ENCODE measurements around the gene PRKCSH. TPM values are rescaled to one million over a fixed set of nuclear protein-coding genes. Genes with fewer than 3 reads are reported as not detected.
"Not testable (repeated sequence)": the region's sequence is repeated elsewhere in the genome, so short reads cannot be mapped to it uniquely, and the experiment has no call there.

Gene PRKCSH
- polyA plus RNA-seq, 4 donors = 306 to 374 (median 342) TPM

DNA sequence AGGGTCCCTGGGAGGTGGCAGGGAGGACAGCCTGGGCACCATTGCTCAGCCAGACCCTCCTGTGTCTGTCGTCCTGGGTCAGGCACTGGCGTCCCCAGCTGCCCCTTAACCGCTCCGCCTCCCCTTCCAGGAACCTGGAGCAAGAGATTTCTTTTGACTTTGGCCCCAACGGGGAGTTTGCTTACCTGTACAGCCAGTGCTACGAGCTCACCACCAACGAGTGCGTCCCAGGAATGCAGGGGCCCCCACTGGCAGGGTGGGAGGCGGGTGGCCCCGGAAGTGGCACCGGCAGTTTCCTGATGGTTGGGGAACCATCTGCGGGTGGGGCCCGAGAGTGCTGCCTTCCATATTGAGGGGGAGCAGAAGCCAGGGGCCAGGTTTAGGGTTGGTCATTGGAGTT lies 13.0 kb downstream of the PRKCSH start:
- no peak for DNase-seq (ENCODE audit: low read depth in 4 of 4, low spot score in 3 of 4)

GRCh38 chr19:11448923-11449554 lies 13.6 kb downstream of the PRKCSH start:
- DNase-seq (ENCODE audit: low read depth in 4 of 4, low spot score in 3 of 4) = no peak

DNA sequence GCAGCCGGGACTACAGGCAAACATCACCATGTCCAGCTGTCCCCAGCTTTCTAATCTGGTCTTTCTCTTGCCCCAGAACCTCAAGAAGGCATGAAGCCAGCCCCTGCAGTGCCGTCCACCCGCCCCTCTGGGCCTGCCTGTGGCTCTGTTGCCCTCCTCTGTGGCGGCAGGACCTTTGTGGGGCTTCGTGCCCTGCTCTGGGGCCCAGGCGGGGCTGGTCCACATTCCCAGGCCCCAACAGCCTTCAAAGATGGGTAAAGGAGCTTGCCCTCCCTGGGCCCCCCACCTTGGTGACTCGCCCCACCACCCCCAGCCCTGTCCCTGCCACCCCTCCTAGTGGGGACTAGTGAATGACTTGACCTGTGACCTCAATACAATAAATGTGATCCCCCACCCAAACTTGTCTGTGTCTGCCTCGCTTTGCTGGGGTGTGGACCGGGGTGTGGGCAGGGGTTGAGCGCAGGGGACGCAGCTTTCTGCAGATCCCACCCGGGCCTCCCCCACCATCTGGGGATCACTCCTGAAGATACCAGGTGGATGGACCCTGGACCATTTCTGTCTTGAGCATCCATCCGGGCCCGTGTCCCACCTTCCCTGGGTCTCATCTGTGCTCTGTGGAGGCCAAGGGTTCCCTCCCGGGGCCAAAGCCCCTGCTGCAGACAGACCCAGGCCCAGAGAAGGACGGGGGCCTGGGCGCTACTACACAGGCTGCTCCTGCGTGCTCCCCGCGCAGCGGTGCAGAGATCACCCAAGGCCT lies 15.3 kb downstream of the PRKCSH start:
- DNase-seq (ENCODE audit: low read depth in 4 of 4, low spot score in 3 of 4) = no peak

GRCh38 chr19:11451327-11451870 lies 16.0 kb downstream of the PRKCSH start:
- DNase-seq (ENCODE audit: low read depth in 4 of 4, low spot score in 3 of 4) = no peak

GRCh38 chr19:11451871-11452619 lies 16.6 kb downstream of the PRKCSH start:
- DNase-seq (ENCODE audit: low read depth in 4 of 4, low spot score in 3 of 4) = no peak

DNA sequence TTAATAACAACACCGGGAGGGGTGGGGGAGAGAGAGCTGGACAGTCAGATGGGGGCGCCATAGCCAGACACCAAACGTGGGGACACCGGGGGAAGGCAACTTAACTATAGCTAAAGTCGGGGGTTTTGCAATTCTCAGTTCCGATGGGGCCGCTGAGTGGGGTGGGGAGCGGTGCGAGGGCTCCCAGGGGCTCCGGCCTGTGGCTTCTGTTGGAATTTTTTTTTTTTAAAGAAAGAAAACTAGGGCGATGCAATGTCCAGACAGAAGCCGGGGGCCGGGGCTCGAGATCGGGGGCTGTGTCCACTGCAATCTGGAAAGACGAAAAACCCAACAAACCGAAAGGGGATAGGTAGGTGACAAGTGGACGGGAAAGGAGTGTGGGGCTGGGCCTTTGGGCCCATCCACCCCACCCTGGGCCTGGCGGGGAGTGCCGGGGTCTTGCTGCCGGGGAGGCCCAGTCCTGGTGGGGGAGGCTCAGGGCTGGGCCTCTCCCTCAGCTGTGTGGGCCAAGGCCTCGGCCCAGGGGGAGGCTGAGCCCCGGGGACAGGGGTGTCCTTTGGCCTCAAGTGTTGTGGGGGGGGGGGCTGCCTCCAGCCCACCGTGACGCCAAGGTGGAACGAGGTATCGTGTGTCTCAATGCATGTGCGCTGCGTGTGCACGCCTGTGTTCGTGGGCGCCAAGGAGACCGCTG lies 17.3 kb downstream of the PRKCSH start:
- DNase-seq (ENCODE audit: low read depth in 4 of 4, low spot score in 3 of 4) = no peak

DNA sequence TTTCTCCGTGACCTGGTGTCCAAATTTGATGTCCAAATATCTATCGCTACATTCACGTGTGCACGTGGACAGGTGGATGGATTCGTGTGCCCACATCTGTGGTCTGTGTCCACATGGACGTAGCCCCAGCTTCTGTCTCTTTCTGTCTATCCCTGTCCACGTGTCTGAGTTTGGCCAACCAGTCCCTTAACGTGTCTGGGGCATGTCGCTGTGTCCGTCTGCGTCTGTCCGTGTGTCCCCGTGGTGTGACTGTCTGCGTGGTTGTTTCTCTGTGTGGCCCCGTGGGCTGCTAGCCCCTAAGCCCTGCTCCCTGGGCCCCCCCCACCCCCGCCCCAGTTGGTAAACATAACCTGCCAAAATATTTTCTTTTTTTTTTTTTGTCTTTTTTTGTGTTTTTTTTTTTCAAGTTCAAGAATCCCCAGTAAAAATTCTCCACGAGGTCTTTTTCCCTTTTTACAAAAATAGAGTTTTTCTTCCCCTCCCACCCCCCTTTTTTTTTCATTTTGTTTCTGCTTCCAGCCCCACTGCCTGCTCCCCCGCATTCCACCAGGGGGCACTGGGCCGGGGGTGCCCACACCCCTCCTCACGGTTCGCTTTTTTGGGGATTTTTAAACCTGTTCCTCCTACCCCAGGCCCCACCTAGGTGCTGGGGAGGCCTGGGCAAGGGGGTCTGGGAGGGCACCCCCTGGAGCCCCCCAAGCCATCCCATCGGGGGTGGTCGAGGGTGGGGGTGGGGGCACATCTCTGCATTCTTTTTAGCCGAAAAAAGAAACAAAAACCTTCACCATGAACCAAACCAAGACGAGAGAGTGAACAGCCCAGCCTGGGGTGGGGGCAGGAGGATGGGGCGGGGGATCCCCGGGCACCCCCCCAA lies 18.3 kb downstream of the PRKCSH start:
- no peak for DNase-seq (ENCODE audit: low read depth in 4 of 4, low spot score in 3 of 4)

DNA sequence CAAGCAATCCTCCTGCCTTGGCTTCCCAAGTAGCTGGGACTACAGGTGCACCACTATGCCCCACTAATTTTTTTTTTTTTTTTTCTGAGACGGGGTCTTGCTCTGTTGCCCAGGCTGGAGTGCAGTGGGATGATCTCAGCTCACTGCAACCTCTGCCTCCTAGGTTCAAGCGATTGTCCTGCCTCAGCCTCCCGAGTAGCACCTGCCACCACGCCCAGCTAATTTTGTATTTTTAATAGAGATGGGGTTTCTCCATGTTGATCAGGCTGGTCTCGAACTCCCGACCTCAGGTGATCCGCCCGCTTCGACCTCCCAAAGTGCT lies 19.8 kb downstream of the PRKCSH start:
- not testable (repeated sequence) for DNase-seq (ENCODE audit: low read depth in 4 of 4, low spot score in 3 of 4)

DNA sequence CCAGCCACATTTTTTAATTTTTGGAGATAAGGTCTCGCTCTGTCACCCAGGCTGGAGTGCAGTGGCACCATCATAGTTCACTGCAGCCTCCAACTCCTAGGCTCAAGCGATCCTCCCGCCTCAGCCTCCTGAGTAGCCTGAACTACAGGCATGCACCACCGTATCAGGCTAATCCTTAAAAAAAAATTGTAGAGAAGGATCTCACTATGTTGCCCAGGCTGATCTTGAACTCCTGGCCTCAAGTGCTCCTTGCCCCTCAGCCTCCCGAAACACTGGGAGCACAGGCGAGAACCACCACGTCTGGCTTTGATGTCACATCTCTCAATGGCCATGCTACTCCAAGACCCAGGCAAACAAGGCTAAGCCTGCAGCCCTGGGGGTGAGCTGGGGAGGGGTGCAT lies 21.2 kb downstream of the PRKCSH start:
- DNase-seq (ENCODE audit: low read depth in 4 of 4, low spot score in 3 of 4) = no peak

DNA sequence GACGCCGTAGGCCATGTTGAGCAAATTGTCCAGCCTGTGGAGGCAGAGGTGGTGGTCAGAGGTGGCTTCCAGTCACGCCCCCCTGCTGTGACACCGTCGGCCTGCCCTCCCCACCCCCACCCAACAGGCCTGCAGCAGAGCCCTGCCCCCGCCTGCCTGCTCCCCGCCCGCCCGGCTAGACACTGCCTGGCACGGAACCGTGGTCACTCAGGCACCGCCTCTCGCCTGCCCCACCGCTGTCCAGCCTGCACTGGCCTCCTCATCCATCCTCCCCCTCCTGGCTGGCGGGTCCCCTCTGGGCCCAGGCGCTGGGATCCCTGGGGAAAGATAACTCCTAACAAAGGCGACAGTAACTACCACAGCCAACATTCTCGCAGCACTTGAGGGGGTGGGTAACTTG lies 21.7 kb downstream of the PRKCSH start:
- no peak for DNase-seq (ENCODE audit: low read depth in 4 of 4, low spot score in 3 of 4)

DNA sequence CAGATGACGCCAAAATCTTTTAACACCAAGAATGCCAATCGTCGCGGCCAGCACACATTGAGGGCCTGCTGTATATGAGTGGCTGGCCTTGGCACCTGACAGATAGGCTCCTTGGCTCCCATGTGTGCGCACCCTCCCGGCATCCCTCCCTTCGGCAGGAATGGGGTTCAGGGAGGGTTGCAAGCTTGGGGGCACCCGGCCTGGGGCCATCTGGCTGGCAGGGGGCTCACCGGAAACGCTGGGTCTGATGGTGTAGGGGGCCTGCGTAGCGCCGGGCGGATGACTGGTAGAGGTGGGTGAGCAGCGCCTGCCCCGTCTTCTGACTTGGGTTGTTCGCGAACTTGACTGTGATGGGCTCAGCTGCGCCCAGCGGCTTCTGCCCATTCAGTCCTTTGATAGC lies 22.4 kb downstream of the PRKCSH start:
- no peak for DNase-seq (ENCODE audit: low read depth in 4 of 4, low spot score in 3 of 4)

DNA sequence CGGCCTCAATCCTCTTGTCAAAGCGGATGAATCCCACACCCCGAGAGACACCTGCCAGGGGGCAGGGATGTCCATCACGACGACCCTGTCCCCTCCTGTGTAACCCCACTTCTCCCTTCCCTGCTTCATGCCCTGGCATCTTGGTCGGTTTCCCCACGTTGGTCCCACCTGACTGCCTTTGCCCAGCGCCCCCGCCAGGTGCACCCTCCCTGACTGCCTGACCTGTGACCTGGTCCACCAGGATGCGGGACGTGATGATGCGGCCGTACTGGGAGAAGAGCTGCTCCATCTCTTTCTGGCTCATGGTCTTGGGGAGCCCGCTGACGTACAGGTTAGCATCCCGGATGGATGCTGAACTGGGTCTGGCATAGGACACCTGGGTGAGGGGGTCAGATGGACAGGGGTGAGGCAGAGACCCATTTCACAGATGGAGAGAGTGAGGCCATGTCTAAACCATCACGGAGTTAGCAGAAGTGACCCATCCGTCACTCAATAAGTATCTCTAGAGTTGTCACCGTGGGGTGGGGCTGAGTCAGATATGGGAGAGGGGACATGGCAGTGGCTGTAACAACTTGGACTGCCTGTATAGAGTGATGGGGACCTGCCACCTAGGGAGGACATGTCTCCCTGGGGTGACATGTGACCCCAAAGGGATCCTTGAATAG lies 22.9 kb downstream of the PRKCSH start:
- no peak for DNase-seq (ENCODE audit: low read depth in 4 of 4, low spot score in 3 of 4)

DNA sequence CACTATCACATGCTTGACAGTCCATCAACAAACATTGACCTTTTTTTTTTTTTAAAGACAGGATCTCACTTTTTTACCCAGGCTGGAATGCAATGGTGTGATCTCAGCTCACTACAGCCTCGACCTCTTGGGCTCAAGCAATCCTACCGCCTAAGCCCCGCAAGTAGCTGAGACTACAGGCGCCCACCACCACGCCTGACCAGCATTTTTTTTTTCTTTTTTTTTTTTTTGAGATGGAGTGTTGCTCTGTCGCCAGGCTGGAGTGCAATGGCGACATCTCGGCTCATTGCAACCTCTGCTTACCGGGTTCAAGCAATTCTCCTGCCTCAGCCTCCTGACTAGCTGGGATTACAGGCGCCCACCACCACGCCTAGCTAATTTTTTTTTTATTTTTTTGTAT lies 23.5 kb downstream of the PRKCSH start:
- DNase-seq (ENCODE audit: low read depth in 4 of 4, low spot score in 3 of 4) = not testable (repeated sequence)

GRCh38 chr19:11460207-11460606 lies 24.8 kb downstream of the PRKCSH start:
- no peak for DNase-seq (ENCODE audit: low read depth in 4 of 4, low spot score in 3 of 4)

DNA sequence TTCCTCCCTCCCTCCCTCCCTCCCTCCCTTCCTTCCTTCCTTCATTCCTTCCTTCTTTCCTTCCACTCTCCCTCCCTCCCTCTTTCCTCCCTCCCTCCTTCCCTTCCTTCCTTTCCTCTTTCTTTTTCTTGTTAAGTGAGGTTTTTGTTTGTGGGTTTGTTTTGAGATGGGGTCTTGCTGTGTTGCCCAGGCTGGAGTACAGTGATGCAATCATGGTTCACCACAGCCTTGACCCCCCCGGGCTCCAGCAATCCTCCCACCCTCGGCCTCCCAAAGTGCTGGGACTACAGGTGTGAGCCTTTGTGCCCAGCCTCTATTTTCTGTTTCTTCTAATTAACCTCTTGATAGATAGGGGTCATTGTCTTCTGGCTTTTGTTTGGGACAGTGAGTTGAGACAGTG lies 26.0 kb downstream of the PRKCSH start:
- DNase-seq (ENCODE audit: low read depth in 4 of 4, low spot score in 3 of 4) = no peak

DNA sequence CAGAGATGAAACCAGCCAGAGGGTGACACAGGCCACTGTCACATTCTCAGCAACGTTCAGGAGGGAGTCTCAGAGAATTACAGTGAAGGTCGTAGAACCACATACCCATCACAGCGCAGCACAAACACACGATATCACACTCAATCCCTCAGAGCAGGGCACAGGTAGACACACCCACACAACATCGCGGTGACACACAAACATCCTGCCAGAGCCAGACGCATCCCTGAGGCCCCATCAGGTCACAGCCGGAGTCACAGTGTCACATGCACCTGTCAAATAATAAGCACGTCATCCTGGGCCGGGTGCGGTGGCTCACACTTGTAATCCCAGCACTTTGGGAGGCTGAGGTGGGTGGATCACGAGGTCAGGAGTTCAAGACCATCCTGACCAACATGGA lies 28.0 kb downstream of the PRKCSH start:
- DNase-seq (ENCODE audit: low read depth in 4 of 4, low spot score in 3 of 4) = no peak

DNA sequence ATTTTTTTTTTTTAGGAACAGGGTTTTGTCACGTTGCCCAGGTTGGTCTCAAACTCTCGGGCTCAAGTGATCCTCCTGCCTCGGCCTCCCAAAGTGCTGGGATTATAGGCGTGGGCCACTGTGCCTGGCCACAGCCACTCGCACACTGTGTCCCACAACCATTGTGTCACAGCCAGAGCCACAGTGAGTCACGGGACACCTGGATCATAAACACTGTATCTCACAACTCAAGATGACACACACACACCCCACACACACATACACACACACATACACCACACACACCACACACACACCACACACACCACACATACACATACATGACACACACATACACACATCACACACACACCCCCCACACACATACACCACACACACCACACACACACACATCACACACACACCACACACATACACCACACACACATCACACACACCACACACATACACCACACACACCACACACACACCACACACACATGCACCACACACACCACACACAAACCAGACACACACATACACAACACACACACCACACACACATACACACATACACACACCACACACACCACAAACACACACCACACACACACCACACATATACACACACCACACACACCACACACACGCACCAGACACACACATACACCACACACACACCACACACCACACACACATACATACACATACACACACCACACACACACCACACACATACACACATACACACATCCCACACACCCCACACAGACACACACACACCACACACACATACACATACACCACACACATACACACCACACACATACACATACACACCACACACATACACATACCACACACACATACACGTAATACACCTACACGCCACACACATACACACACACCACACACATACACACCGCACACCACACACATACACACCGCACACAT lies 29.2 kb downstream of the PRKCSH start:
- DNase-seq (ENCODE audit: low read depth in 4 of 4, low spot score in 3 of 4) = no peak

DNA sequence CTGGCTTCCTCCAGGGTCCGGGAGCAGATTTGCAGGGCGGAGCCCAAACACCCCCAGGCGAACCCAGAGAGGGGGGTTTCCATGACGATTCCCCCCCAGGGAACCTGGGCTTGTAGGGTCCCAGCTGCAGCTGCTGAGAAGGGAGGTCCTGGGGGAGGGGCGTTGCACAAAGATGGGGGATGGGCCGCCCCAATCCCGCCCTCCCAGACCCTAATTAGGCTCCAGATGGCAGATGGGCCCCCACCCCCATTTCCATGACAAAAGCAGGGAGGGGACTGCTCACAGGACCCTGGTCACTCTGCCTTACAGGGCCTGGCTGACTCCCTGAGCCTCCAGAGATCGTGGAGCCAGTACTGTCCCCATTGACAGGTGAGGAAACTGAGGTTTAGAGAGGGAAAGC lies 30.2 kb downstream of the PRKCSH start:
- DNase-seq (ENCODE audit: low read depth in 4 of 4, low spot score in 3 of 4) = no peak
